Epidermal melanocyte (primary cell): ENCODE results near the gene PRPF40A.

Source experiments
- DNase-seq: peaks from one replicate; pipeline ENCODE4 v3.0.0; 2011; ENCODE audit warnings: low spot score; ENCODE audit not compliant: insufficient read length

PRPF40A gene

DNA sequence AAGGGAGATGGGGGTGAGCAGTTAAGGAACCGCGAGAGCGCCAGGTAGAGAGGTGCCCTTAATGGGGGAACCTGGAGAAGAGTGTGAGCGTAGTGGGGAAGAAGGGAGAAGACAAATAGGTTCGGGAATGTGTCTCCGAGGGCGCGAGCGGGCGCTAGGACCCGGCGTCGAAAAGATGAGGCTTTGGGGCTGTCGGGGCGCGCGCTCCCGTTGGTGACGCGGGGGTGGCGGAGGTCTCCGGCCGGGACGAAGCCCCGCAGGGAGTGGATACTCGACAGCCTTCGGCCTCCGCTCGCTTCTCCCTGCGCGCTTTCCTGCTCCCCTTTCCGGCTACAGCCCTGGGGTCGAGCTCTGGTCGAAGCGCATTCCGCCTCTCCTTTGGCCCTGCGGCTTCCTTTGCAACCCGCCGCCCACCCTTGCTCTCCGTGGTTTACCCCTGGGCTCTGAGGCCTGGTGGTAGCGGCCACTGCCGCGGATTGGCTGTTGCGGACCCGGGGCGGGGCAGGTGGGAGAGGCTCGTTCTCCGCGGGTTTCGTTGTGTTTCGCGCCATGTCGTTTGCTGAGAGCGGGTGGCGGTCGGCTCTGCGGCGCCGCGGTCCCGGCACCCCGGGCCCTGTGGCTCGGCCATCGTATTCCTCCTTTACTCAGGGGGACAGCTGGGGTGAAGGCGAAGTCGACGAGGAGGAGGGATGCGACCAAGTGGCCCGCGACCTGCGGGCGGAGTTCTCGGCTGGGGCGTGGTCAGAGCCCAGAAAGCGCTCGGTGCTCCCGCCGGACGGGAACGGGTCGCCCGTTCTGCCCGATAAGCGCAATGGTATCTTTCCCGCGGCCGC lies 1.0 kb upstream of the PRPF40A start, which contains the start of gene ARL6IP6:
Gene ARL6IP6, plus strand, starts transcription at position 545 of the 833 bp plus-strand sequence. Its CDS starts 5 bp downstream, at position 550.
- peak; percentile 59 for DNase-seq

GRCh38 chr2:152716805-152717227 lies 445 bp downstream of the PRPF40A start:
- no peak for DNase-seq

DNA sequence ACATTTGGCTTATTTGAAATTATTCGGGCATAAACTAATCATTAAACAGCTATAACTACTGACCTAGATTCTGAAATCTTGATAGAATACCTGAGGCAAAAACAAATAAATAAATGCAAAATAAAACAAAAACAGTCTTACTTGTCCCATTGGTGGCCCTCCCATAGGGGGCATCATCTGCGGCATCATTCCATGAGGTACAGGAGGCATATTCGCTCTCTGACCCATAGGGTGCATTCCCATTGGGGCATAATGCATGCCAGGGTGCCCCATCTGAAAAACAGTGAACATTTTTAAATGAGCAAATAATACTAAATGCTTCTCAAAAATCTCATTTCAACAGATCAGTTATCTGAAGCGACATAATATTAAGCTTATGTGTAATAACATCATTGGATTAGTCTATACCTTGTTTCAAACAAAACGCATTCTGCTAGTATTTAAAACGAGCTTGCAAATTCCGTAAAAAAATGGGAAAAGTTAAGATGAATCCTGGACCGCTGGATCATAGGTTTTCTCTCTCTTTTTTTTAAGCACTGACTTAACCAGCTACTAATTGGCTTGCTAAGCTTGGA lies 1.3 kb downstream of the PRPF40A start:
- no peak for DNase-seq

DNA sequence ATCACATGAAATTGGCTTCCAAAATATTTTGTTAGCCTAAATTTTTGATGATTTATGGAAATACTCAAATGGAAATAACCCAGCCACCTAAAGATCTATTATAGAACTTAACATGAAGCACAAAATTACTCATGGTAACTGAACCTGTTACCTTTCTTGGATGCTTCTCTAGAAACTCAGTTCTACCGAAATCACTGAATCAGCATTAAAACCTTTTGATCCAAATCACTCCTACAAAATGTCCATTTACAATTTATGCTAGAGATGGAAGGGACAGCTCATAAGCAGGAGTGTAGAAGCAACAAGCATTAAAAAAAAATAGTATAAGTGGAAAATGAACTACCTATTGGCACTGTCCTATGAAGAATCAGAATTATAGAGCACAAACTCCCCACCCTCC lies 2.1 kb downstream of the PRPF40A start:
- no peak for DNase-seq

GRCh38 chr2:152710713-152711112 lies 6.5 kb downstream of the PRPF40A start:
- no peak for DNase-seq

- DNase-seq: no peak
Measured at GRCh38 chr2:152708742-152709141, 8.5 kb downstream of the PRPF40A start.

GRCh38 chr2:152706477-152707021 lies 10.7 kb downstream of the PRPF40A start:
- DNase-seq: no peak

DNA sequence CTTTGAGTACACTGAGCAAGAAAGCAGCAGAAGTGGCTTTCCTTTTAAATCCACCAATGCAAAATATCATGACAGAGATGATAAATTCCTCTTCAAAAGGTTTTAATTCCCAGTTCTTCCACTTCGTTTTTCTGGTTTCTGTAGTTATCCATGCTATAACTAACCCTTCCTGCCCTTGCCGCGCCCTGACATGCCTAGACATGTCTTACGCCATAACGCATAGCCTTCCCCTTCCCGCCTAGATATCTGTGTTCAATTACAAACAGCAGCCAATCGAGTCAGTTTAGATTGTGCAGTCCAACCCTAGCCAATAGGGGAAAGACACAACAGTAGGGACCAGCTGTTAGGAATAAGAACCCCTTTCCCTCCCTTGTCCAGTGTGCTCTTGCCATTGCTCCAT lies 16.1 kb downstream of the PRPF40A start:
- no peak for DNase-seq

DNA sequence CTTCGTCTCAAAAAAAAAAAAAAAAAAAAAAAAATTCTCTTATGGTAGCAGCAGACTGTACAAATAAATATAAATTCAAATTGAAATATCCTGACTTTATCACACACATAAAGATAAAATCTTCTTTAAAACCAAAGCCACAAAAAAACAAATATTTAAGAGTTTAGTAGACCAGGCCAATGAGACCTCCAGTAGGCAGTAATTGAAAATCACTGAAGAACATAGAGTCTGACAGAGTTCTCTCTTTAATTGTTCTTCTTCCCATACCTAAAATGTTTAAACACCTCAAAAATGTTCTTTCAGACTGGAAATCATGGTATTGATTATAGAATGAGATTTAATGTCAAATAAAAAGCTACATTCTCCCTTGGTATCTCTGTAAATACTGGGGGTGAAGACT lies 20.8 kb downstream of the PRPF40A start:
- DNase-seq: no peak

DNA sequence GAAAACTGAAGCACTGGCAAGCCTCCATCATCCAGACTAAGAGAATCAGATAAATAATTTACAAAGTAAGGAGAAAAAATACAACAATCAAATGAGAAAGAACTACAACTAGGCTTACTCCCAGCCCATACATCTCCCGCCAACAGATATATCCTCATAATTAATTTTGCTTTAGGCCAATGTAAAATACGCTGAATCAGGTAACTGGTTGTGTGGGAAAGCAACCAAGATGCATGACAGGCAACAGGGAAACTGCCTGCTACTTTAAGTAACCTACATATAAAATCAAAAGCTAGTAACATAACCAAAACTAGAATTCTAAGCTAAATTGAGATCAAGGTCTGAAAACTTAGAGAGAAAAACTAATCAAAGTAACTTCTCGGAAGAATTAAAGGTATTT lies 21.5 kb downstream of the PRPF40A start:
- DNase-seq: no peak

- no peak for DNase-seq
Measured at GRCh38 chr2:152694161-152694661, 23.1 kb downstream of the PRPF40A start.

DNA sequence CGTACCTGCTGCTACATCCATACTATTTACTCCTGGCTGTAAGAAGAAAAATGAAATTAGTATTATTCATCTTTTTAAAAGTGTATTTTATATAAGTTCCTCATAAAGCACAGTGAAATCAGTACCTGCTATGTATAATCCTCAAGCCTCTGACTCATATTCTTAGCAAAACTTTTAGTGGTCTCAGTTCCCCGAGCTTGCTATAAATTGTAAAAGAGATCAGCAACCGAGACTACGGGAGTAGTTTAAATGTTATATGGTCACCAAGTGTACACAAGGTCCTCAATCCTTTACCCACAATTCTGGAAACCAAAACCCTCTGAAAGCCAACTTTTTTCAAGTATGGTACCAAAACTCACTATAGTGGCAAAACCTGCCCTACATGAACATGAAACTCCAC lies 24.2 kb downstream of the PRPF40A start:
- no peak for DNase-seq

- DNase-seq: no peak
Measured at GRCh38 chr2:152686321-152686720, 30.9 kb downstream of the PRPF40A start.

DNA sequence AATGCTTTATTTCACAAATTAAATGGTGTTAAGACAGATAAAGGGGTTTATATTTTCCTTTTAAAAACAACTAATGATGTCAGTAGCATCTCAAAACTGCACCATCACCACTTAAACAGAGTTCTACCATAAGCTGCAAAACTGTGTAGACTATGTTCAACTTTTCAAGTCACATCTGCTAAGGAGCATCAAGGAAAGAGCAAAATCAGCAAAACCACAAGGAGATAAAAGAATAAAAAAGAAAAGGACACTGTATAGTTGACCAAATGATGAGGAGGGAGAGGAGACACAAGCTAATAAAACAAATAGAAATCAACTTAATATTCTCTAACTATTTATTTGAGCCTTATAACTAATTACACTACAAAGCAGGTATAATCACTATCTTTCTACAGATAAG lies 33.9 kb downstream of the PRPF40A start:
- no peak for DNase-seq

GRCh38 chr2:152682663-152683062 lies 34.6 kb downstream of the PRPF40A start:
- DNase-seq: no peak

DNA sequence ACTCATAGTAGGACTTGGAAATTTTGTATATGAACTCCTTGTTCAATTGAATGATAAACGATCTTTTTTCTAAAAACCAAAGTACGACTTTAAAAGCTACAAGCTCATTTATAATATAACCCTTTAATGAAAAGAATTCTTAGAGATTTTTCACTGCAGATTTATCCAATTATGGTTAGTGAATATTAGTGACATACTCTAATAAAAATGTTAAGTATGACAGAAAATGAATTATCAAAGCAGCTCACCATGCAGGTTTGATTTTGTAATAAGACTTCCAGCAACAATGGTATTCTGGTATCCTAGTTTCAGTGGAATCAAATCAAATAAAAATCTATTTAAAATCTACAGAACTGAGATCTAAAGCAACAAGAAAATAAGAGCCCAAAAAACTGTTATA lies 38.5 kb downstream of the PRPF40A start:
- DNase-seq: no peak

DNA sequence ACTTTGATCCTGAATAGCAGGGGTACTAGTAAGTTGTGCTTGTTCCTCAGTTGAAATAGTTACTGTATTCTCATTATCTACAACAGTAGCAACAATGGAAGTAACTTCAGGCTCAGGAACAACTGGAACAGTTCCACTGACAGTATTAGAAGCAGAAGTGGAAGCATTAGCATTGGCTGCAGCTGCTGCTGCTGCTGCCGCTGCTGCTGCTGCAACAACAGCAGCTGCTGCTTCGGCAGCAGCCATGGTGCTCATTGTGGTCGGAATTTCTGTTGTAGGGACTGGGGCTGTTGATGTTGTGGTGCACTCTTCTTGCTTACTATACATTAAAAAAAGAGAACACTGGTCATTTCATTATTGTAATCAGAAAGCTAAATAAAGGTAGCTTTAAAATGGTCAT lies 40.8 kb downstream of the PRPF40A start:
- DNase-seq: no peak

GRCh38 chr2:152674334-152674733 lies 42.9 kb downstream of the PRPF40A start:
- no peak for DNase-seq

DNA sequence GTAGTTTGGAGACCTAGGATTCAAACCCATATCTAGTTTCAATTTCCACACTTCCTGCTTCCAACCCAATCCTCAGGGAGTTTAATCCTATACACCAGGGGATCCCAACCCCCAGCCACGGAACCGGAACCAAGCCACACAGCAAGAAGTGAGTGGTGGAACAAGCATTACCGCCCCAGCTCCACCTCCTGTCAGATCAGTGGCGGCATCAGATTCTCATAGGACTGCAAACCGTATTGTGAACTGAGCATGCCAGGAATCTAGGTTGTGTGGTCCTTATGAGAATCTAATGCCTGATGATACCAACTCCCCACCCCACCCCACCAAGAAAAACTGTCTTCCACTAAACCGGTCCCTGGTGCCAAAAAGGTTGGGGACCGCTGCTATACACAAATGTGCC lies 52.5 kb downstream of the PRPF40A start:
- DNase-seq: no peak

DNA sequence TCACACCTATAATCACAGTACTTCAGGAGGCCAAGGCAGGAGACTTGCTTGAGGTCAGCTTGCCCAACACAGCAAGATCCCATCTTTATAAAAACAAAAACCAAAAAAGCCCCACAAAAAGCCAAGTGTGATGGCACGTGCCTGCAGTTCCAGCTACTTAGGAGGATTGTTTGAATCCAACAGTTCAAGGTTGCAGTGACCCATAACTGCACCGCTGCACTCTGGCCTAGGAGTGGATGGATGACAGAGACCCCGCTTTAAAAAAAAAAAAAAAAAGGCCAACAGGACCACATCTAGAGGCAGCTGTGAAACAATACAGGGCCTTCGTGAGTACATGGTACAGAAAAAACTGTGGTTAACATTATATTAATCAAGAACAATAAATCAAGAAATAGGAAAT lies 56.2 kb downstream of the PRPF40A start:
- DNase-seq: no peak

DNA sequence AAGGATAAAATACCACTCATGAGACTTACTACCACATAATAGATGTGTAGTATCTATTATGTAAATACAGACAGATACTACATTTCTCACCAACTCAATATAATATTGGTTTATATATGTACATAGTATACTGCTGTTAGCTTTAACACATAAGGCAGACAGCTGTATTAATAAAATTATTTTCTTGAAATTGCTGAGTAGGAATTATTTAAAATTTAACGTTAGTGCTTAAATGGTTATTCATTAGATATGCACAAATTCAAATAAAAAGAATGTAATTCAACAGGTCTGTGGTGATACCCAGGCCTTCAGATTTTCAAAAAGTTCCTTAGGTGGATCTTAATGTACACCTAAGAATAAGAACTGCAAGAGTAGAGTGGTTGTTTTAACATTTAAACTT lies 59.0 kb downstream of the PRPF40A start:
- DNase-seq: no peak

- no peak for DNase-seq
Measured at GRCh38 chr2:152657043-152657442, 60.2 kb downstream of the PRPF40A start.

GRCh38 chr2:152655880-152656279 lies 61.4 kb downstream of the PRPF40A start:
- DNase-seq: no peak
